22Rv1 (cell line): Measurements from ENCODE around the gene KIF14.

ENCODE experiments used
- ZFX ChIP-seq: fragments of 450-650 bp; IDR thresholded peaks from 2 replicates; pipeline ENCODE4 v1.6.1; 2017; ENCODE audit warnings: antibody characterized with exemption, borderline replicate concordance
- TF ChIP-seq, protein P1 (sequence below): fragments of 450-650 bp; IDR thresholded peaks from 2 replicates; pipeline ENCODE4 v1.5.1; 2017; ENCODE audit warnings: mild to moderate bottlenecking

DNA sequence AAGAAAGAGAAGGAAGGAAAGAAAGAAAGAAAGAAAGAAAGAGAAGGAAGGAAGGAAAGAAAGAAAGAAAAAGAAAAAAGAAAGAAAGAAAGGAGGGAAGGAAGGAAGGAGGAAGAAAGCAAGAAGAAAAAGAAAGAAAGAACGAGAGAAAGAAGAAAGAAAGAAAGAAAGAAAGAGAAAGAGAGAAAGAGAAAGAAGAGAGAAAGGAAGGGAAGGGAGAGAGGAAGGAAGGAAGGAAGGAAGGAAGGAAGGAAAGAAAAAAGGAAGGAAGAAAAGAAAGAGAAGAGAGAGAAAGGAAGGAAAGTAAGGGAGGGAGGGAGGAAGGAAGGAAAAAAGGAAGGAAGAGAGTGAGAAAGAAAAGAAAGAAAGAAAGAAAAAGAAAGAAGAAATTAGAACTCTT is 115.3 kb downstream of the KIF14 start:
- TF ChIP-seq, protein P1, sequence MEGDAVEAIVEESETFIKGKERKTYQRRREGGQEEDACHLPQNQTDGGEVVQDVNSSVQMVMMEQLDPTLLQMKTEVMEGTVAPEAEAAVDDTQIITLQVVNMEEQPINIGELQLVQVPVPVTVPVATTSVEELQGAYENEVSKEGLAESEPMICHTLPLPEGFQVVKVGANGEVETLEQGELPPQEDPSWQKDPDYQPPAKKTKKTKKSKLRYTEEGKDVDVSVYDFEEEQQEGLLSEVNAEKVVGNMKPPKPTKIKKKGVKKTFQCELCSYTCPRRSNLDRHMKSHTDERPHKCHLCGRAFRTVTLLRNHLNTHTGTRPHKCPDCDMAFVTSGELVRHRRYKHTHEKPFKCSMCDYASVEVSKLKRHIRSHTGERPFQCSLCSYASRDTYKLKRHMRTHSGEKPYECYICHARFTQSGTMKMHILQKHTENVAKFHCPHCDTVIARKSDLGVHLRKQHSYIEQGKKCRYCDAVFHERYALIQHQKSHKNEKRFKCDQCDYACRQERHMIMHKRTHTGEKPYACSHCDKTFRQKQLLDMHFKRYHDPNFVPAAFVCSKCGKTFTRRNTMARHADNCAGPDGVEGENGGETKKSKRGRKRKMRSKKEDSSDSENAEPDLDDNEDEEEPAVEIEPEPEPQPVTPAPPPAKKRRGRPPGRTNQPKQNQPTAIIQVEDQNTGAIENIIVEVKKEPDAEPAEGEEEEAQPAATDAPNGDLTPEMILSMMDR = no peak
- TF ChIP-seq ZFX = no peak
